Measurements from ENCODE around the gene HOXA4. TPM values are rescaled to one million over a fixed set of nuclear protein-coding genes. Genes with fewer than 3 reads are reported as not detected.

Gene HOXA4
- total RNA-seq, 1 experiment from 2014 or later: 2.0 TPM

DNA sequence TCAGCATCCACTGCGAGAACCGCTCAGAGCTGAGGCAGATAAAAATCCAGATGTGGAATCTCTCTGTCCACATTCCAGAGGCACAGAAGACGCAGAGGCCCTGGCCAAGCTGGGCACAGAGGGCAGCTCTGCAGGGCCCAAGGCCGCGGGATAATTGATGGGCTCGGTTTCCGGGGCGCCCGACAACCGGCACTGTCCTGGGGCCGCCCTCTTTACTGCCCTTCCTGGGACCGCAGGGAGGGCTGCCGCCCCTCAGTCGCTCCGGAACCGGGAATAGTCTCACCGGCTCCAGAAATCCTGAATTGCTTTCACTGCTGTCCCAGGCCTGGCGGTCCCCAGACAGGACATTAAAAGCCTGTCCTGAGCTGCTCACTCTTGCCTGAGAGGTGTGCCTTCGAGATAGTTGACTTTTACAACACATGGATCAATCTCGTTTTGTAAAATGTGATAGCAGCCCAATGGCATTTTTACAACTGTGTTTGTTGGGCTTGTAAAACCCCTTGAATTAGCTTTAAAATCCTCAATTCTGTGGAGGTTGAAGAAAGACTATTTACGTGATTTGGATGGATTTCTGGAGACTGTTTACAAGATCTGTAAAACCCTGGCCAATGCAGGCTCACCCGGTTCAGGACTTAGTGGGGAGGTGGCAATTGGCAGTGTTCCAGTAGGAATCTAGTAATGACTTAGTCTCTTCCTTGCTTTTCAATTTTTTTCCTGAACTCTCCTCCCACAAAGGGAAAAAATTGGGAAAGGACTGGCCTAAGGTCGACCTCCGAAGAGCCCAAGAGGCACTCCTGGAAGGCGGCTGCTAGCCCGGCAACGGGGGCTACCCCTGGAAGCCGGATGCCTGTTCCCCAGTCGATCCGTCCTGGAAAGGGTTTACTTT lies 18.4 kb upstream of the HOXA4 start:
- no peak overlapping the region for H2AFZ ChIP-seq (ENCODE audit: low read depth, low read length, poor library complexity, severe bottlenecking)
- H3K4me3 ChIP-seq (replicated peaks in 1 of 2; ENCODE audit: low read depth in 1 of 2, low read length in 2 of 2): peak overlapping the region; percentile 40 to 71
- intact Hi-C loops (cut with micrococcal nuclease): no loop called here
- CTCF ChIA-PET: interaction anchor here (0.6 to 3.7 kb wide), 3 partner anchors 12 to 462 kb away, joined by 3 to 27 read pairs (median 10); no protein-coding TSS in a partner anchor
- H3K27me3 ChIP-seq (ENCODE audit: insufficient read depth, low read length): no peaks in the 10 kb centered on the region
- no peaks in the 10 kb centered on the region for H4K20me1 ChIP-seq (ENCODE audit: insufficient read depth)
- no peaks in the 10 kb centered on the region for H3K9me3 ChIP-seq (ENCODE audit: control insufficient read depth in 1 of 2, insufficient read depth in 1 of 2, low read depth in 1 of 2, low read length in 2 of 2)
- TF ChIP-seq FOSL1 (IDR thresholded peaks at IDR 0.05; ENCODE audit: low read depth) (no peak), YY1 (IDR thresholded peaks at IDR 0.05; ENCODE audit: extremely low read depth, insufficient replicate concordance, low read depth, low read length) (no peak), ELF1 (IDR thresholded peaks at IDR 0.05; ENCODE audit: borderline replicate concordance, low read depth) (no peak), POLR2A (IDR thresholded peaks at IDR 0.05; ENCODE audit: borderline replicate concordance, extremely low read depth, insufficient read depth, insufficient read length) (no peak), EZH2 (IDR thresholded peaks at IDR 0.05) (no peak), SP1 (IDR thresholded peaks at IDR 0.05; ENCODE audit: low read depth) (no peak), CEBPB (IDR thresholded peaks at IDR 0.05; ENCODE audit: low read depth) (no peak), POLR2AphosphoS5 (IDR thresholded peaks at IDR 0.05; ENCODE audit: low read depth, low read length) (no peak), EZH2phosphoT487 (IDR thresholded peaks at IDR 0.05; ENCODE audit: borderline replicate concordance) (no peak), EGR1 (IDR thresholded peaks at IDR 0.05; ENCODE audit: low read depth) (no peak), CBX3 (IDR thresholded peaks at IDR 0.05; ENCODE audit: low read depth) (no peak)
- TF ChIP-seq, protein P1, sequence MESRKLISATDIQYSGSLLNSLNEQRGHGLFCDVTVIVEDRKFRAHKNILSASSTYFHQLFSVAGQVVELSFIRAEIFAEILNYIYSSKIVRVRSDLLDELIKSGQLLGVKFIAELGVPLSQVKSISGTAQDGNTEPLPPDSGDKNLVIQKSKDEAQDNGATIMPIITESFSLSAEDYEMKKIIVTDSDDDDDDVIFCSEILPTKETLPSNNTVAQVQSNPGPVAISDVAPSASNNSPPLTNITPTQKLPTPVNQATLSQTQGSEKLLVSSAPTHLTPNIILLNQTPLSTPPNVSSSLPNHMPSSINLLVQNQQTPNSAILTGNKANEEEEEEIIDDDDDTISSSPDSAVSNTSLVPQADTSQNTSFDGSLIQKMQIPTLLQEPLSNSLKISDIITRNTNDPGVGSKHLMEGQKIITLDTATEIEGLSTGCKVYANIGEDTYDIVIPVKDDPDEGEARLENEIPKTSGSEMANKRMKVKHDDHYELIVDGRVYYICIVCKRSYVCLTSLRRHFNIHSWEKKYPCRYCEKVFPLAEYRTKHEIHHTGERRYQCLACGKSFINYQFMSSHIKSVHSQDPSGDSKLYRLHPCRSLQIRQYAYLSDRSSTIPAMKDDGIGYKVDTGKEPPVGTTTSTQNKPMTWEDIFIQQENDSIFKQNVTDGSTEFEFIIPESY (IDR thresholded peaks at IDR 0.05; ENCODE audit: extremely low read depth, insufficient replicate concordance, low read length): no peak
- RAD21 ChIA-PET (ENCODE audit: low non-redundant PET in 1 of 2, low total read pairs in 2 of 2, uncharacterized antibody in 2 of 2, unreplicated experiment in 2 of 2): interaction anchor here (0.5 to 1.2 kb wide), 2 partner anchors 767 to 779 kb away, joined by 3 to 4 read pairs; no protein-coding TSS in a partner anchor
- H3K27ac ChIP-seq (ENCODE audit: low read depth, low read length): peak overlapping the region; percentile 82
- H3K79me2 ChIP-seq (ENCODE audit: insufficient read depth, low read length): peaks cover 45% of the 10 kb centered on the region
- no TSS peak for BruUV-seq (replicated peaks)
- no peak for DNase-seq (ENCODE audit: low read depth, low spot score)
- H3K4me1 ChIP-seq (ENCODE audit: control insufficient read depth in 1 of 2, insufficient read depth in 2 of 2, low read length in 2 of 2): peaks cover 26 to 62% of the 10 kb centered on the region in 2 experiments
- peaks cover 5 to 6% of the 10 kb centered on the region in 2 experiments; a peak in 2 of 4 replicates for H3K36me3 ChIP-seq (ENCODE audit: control insufficient read depth in 1 of 2, insufficient read depth in 2 of 2, low read length in 2 of 2)
- POLR2A ChIA-PET: interaction anchor here (1.1 to 2.5 kb wide), 2 partner anchors 16 to 467 kb away, joined by 4 to 8 read pairs; no protein-coding TSS in a partner anchor
- no peak for ATAC-seq
- peak overlapping the region; percentile 74 for H3K9ac ChIP-seq (ENCODE audit: low read length)
- H3K4me2 ChIP-seq (ENCODE audit: low read length): peak overlapping the region; percentile 95
- no peaks in the 10 kb centered on the region for H3K9me2 ChIP-seq (ENCODE audit: insufficient read depth)
